Activated T-cell treated with anti-CD3 and anti-CD28 coated beads, Interleukin-2, amount 50 U/mL, for 1 hour (primary cell): Measurements from ENCODE around the gene RRP8.

Experiments
- DNase-seq: peaks from one replicate; pipeline ENCODE4 v3.0.0-alpha.2; 2020

The RRP8 gene

DNA sequence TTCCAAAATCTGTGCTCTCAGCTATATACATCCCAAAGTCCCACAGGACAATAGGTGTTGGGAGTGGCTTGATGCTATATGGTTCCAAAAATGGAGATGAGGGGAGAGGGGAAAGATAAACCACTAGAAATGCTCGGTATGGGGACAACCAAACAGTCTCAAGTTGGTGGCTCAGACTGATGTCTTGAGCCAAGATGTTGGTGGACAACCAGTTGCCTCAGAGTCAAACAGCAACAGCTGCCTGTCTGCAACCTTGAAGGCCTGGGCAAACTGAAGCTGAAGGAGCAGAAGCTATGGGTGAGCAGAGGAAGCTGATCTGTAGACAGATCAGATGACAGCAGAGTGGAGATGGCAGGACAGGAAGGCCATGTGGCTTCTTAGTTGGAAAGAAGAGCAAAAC is 4.0 kb downstream of the RRP8 start:
- no peak for DNase-seq

DNA sequence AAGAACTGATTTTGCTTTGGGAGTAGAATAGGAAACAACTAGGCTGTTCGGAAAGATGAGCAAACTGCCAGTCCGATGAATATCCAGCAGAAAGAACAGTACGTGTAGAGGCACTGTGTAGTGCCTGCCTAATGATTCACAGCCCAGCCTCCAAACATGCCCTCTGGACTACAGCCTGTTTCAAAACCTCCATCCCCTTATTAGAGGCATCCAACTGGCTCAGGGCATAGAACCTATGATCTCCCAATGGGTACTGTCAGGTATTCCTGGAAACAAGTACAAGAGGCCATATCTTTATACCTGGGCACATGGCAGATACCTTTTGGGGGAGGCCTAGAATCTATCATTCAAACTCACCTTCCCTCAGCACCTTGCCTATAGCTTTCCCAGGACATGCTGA is 4.9 kb downstream of the RRP8 start:
- DNase-seq: no peak

GRCh38 chr11:6596239-6596877 is 7.1 kb downstream of the RRP8 start:
- no peak for DNase-seq

DNA sequence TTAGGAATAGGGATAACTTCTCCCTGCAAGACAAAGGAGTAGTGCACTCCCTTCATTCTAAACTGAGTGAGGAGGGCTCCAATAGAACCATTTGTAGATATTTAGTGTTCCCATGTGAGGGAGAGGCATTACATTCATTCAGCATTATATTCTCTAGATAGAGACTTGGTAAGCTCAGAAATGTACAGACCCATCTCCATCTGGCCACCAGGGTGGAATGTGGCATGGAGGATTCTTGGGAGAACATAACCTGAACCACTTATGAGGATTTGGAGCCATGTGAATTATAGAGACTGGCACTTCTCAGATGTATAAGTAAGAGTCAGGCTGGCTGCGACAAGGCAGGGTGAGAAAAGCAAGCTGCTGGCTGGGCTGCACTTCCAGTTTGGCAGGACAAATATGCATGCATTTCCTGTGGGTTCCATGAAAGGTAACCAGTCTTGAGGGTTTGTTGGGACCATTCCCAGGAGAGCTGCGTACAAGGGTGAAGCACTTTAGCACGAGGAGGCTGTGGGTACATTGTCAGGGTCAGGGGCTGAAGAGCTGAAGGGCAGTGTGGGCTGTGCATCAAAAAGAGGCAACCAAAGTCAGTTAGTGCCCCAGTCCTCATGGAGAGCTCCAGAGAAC is 9.2 kb downstream of the RRP8 start:
- DNase-seq: no peak

DNA sequence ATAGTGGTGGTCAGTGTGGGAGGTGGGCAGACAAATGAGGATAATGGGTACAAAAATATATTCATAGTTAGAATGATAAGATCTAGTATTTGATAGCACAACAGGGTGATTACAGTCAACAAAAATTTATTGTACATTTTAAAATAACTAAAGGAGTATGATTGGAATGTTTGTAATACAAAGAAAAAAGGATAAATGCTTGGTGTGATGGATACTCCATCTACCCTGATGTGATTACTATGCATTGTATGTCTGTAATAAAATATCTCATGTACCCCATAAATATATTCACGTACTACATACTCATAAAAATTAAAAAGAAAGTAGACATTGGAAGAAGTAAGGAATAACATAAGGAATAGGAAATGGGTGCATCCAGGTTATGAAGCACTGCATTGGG is 15.4 kb downstream of the RRP8 start:
- DNase-seq: no peak

DNA sequence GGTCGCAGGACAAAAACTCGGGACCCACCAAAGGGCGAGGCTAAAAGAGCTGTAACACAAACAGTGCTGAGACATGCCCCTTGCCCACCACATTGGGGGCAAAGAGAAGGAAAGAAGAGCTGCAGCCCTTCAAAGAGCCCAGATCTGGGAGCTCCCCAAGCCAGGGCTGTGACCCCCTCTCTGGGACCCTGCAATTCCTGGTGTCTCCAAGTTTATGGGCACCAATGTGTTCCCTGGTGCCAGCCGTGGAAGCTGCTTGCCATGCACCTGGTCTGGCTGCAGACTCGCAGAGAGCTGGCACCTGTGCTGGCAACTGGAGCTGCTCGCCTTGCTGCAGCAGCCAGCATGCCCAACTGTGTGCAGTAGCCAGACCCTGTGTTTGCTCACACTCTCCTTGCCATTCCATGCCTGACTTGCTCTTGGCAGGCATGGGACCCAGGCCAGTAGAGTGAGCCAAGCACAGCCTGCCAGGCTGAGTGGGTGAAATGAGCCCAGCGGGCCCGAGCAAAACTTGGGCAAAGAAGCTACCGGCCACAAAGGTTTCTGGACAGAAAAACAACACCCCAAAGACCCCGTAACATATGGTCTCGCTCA is 16.0 kb downstream of the RRP8 start:
- no peak for DNase-seq

GRCh38 chr11:6586434-6587359 is 16.7 kb downstream of the RRP8 start:
- DNase-seq: no peak

GRCh38 chr11:6584528-6584927 is 18.9 kb downstream of the RRP8 start:
- no peak for DNase-seq

GRCh38 chr11:6583584-6583983 is 19.8 kb downstream of the RRP8 start:
- DNase-seq: no peak

DNA sequence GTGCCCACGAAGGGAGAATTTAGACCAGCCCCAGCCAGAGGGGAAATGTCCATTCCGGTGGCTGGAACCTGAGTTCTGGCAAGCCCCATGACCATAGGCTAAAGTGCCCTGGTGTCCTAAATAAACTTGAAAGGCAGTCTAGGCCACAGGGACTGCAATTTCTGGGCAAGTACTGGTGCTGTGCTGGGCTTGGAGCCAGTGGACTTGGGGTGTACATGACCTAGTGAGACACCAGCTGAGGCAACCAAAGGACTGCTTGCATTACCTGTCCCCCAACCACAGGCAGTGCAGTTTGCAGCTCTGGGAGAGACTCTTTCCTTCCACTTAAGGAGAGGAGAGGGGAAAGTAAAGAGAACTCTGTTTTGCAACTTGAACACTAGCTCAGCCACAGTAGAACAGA is 23.7 kb downstream of the RRP8 start:
- DNase-seq: no peak

- no peak for DNase-seq
Measured at GRCh38 chr11:6578134-6578533, 25.3 kb downstream of the RRP8 start.

DNA sequence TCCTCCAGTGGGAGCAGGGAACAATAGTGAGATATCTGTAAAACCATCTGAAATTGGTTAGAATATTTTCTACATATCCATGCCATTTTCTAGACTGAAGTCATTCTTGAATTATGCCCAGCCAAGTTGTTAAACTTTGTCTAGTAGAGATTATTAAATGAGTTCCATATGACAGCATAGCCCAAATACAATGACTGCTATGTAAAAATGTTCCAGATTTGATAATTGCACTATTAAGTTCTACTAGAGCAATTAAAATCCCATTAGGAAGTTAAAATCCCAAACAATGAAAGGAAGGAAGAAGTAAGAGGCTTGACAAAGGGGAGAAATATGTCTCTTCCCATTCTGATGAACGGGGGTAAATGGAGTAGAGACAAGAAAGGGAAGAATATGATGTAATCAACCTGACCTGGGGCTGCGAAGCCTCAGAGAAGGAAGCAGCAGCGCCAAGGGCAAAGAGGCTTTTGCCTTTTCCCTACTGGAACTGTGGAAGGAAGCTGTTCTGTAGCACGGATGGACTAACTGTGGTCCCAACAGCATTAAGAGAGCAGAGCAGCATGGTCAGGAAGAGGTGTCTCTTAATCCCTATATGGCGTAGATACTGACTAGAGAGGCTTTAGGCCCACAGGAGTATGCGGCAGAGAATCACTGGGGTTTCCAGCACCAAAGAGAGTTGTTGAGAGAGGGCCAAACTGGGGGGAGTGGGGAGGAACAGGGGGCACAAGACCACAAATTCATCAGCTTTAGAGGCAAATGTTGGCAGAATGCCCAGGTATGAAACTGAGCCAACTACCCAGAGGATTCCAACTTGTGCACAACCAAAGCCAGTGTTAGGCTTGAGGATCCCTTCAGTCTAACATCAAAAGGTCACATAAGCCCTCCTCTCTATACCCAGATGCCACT is 26.7 kb downstream of the RRP8 start:
- DNase-seq: no peak

GRCh38 chr11:6574816-6575715 is 28.4 kb downstream of the RRP8 start:
- no peak for DNase-seq

DNA sequence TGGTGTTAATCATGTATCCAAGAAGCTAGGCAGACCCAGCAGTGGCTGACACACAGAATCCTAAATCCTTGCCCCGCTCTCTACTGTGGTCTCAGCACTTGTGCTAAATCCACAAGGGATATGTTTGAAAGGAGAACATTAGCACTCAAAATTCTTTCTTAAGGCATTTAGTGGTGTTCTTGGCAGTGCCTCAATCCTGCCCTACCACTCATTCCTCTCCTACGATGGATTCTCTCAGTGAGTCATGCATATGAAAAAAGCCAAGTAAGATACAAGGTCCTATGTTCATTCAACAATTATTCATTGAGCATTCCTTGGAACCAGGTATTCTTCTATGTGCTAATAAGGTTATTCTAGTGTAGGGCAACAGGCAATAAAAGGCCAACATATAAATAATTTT is 31.2 kb downstream of the RRP8 start:
- no peak for DNase-seq

GRCh38 chr11:6571434-6572008 is 31.9 kb downstream of the RRP8 start:
- DNase-seq: no peak

DNA sequence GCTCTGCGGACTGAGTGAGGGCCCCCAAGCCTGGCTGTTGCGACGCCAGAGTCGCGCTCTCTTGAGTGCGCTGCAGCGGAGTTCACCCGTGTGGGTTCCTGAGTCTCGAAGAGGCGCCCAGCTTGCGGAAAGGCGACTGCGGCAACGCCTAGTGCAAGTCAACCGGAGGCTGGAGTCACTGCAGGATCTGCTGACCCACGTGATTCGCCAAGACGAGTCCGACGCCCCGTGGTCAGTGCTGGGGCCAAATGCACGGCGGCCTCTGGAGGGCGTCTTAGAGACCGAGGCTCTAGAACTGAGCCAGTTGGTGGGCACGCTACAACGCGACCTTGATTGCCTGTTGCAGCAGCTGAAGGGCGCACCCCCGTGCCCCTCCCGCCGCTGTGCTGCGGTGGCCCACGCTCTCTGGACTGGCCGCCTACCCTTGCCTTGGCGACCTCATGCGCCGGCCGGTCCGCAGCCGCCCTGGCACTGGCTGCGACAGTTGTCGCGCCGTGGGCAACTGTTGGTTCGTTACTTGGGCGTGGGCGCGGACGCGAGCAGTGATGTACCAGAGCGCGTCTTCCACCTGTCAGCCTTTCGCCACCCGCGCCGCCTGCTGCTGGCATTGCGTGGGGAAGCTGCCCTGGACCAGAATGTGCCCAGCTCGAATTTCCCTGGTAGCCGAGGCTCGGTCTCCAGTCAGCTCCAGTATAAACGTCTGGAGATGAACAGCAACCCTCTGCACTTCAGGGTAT is 32.6 kb downstream of the RRP8 start:
- no peak for DNase-seq

GRCh38 chr11:6569706-6570105 is 33.7 kb downstream of the RRP8 start:
- DNase-seq: no peak

- DNase-seq: no peak
Measured at GRCh38 chr11:6568191-6568918, 35.1 kb downstream of the RRP8 start.

- no peak for DNase-seq
Measured at GRCh38 chr11:6567371-6567745, 36.1 kb downstream of the RRP8 start.
